GM12878 (cell line): ENCODE measurements around the gene INPP5D. TPM values are rescaled to one million over a fixed set of nuclear protein-coding genes. Genes with fewer than 3 reads are reported as not detected.

Source experiments
- BCL3 ChIP-seq: IDR thresholded peaks from 2 replicates; pipeline ENCODE4 v1.6.1; 2011; ENCODE audit warnings: borderline replicate concordance, low read depth, mild to moderate bottlenecking, moderate library complexity, low read length; ENCODE audit not compliant: insufficient read depth, poor library complexity, severe bottlenecking
- CHD2 ChIP-seq: IDR thresholded peaks from 2 replicates; pipeline ENCODE4 v1.6.1; 2011; ENCODE audit warnings: low read depth, low read length, improper control_type of control experiment, borderline replicate concordance
- CUX1 ChIP-seq: IDR thresholded peaks from 2 replicates; pipeline ENCODE4 v1.6.1; 2012; ENCODE audit warnings: improper control_type of control experiment, low read depth, low read length; ENCODE audit not compliant: insufficient replicate concordance
- DPF2 ChIP-seq: fragments of 450-650 bp; IDR thresholded peaks from 2 replicates; pipeline ENCODE4 v1.6.1; 2017; ENCODE audit warnings: mild to moderate bottlenecking
- E2F8 ChIP-seq: fragments of 450-650 bp; IDR thresholded peaks from 2 replicates; pipeline ENCODE4 v1.6.1; 2018; ENCODE audit warnings: mild to moderate bottlenecking, low read depth, moderate library complexity; ENCODE audit not compliant: partially characterized antibody
- EZH2 ChIP-seq: IDR thresholded peaks from 2 replicates; pipeline ENCODE4 v1.6.1; 2012; ENCODE audit warnings: low read depth, mild to moderate bottlenecking, control low read depth, inconsistent platforms, low read length, borderline replicate concordance; ENCODE audit not compliant: control insufficient read depth
- HDAC2 ChIP-seq: fragments of 200-600 bp; sonication (generic); IDR thresholded peaks from 2 replicates; pipeline ENCODE4 v1.6.1; 2017
- MXI1 ChIP-seq: fragments of 150-350 bp; IDR thresholded peaks from 2 replicates; pipeline ENCODE4 v1.6.1; 2011; ENCODE audit warnings: low read depth, mild to moderate bottlenecking, inconsistent platforms, low read length, improper control_type of control experiment
- PAX8 ChIP-seq: fragments of 450-650 bp; IDR thresholded peaks from 2 replicates; pipeline ENCODE4 v1.6.1; 2017; ENCODE audit warnings: mild to moderate bottlenecking, moderate library complexity
- PML ChIP-seq: IDR thresholded peaks from 2 replicates; pipeline ENCODE4 v1.6.1; 2012; ENCODE audit warnings: low read length, inconsistent platforms
- RBBP5 ChIP-seq: fragments of 200-600 bp; sonication (generic); conservative IDR thresholded peaks from 2 replicates; pipeline ENCODE4 v1.6.1; 2016
- RELA ChIP-seq: fragments of 450-650 bp; IDR thresholded peaks from 2 replicates; pipeline ENCODE4 v1.8.0; 2014; ENCODE audit warnings: borderline replicate concordance; ENCODE audit not compliant: partially characterized antibody
- SMAD1 ChIP-seq: fragments of 450-650 bp; IDR thresholded peaks from 2 replicates; pipeline ENCODE4 v1.6.1; 2018; ENCODE audit warnings: mild to moderate bottlenecking, low read depth; ENCODE audit not compliant: partially characterized antibody
- SREBF2 ChIP-seq: IDR thresholded peaks from 2 replicates; pipeline ENCODE4 v1.6.1; 2012; ENCODE audit warnings: mild to moderate bottlenecking, low read length
- SUPT20H ChIP-seq: IDR thresholded peaks from 2 replicates; pipeline ENCODE4 v1.6.1; 2011; ENCODE audit warnings: low read depth, mild to moderate bottlenecking, low read length, moderate library complexity, borderline replicate concordance; ENCODE audit not compliant: control insufficient read depth
- ZBTB11 ChIP-seq: fragments of 450-650 bp; formaldehyde crosslinking; IDR thresholded peaks from 2 replicates; pipeline ENCODE4 v1.5.0; 2022; ENCODE audit warnings: mild to moderate bottlenecking, missing genetic modification characterization
- ZNF274 ChIP-seq: IDR thresholded peaks from one replicate; pipeline ENCODE4 v1.8.0; 2011; ENCODE audit not compliant: insufficient read length, insufficient read depth
- ZSCAN29 ChIP-seq: fragments of 450-650 bp; IDR thresholded peaks from 2 replicates; pipeline ENCODE4 v1.6.1; 2017; ENCODE audit warnings: mild to moderate bottlenecking, moderate library complexity
- polyA plus RNA-seq, 11 experiments: library from polyadenylated mRNA; depleted of rRNA in 4 of 11; unstranded in 6 of 11; stranded (reverse) in 5 of 11; fragments of >200 nt; fragmentation: Nextera tagmentation in 4 of 11; fragmentation: Illumina TruSeq in 1 of 11; extraction: Ambion mirVana in 4 of 11; extraction: Trizol in 1 of 11; gene quantifications; 1 replicate in 1 of 11; 2 replicates in 10 of 11; pipeline versions ENCODE4 v1.2.1 to v1.2.3, GENCODE V29; 2011 to 2016; ENCODE audit warnings: inconsistent platforms in 2 of 11, missing spikeins in 2 of 11, low read depth in 1 of 11
- total RNA-seq, 4 experiments: library from RNA; depleted of rRNA in 3 of 4; stranded (reverse); fragments of >200 nt in 3 of 4; fragmentation: Illumina TruSeq in 1 of 4; extraction: Trizol in 1 of 4; gene quantifications; 2 replicates each; pipeline versions ENCODE4 v1.2.1 to v1.2.3, GENCODE V29; 2013 to 2021

Gene INPP5D
- total and polyA plus RNA-seq, 10 of the 15 experiments (the other 5 are each of a cell fraction or from before 2014, with no cell fraction given), result 11.8 to 139 (median 88.8) TPM

GRCh38 chr2:233142355-233142897, 82.3 kb downstream of the INPP5D start (continued):
- TF ChIP-seq CUX1, result no peak
- TF ChIP-seq SUPT20H, result no peak
- peak; percentile 80 for TF ChIP-seq CHD2
- TF ChIP-seq RBBP5, result no peak
- TF ChIP-seq PML, result no peak; the same call in 1 of the 2 replicates
- TF ChIP-seq HDAC2, result no peak
- TF ChIP-seq RELA, result no peak
- TF ChIP-seq DPF2, result peak; percentile 54
- no peak for TF ChIP-seq ZNF274
- no peak for TF ChIP-seq EZH2
- no peak for TF ChIP-seq E2F8
- TF ChIP-seq SREBF2, result no peak
- TF ChIP-seq ZBTB11, result no peak
- TF ChIP-seq SMAD1, result no peak
- TF ChIP-seq ZSCAN29, result no peak
- TF ChIP-seq MXI1, result no peak; the same call in 1 of the 2 replicates
- TF ChIP-seq BCL3, result no peak
- no peak for TF ChIP-seq PAX8
